Smooth muscle cell (in vitro differentiated cells): Measurements from ENCODE around the gene HPN. TPM values are rescaled to one million over a fixed set of nuclear protein-coding genes. Genes with fewer than 3 reads are reported as not detected.

Source experiments
- DNase-seq: peaks from one replicate; lab custom pipeline; 2025; ENCODE audit not compliant: unreplicated experiment; lab: John Stamatoyannopoulos, UW
- H2AFZ ChIP-seq: fragments of 200-600 bp; sonication (generic); 2 replicates; pipeline ENCODE4 v1.6.0; 2016; ENCODE audit warnings: antibody characterized with exemption, low read depth, mild to moderate bottlenecking
- H3F3A ChIP-seq: fragments of 200-600 bp; sonication (generic); 2 replicates; pipeline ENCODE4 v1.6.0; 2017; ENCODE audit warnings: antibody characterized with exemption, low read depth
- H3K27ac ChIP-seq: fragments of 200-600 bp; sonication (generic); 2 replicates; pipeline ENCODE4 v1.5.1; 2016; ENCODE audit warnings: low read depth, mild to moderate bottlenecking
- H3K27me3 ChIP-seq: fragments of 200-600 bp; sonication (generic); 2 replicates; pipeline ENCODE4 v1.6.1; 2016; ENCODE audit warnings: low read depth, mild to moderate bottlenecking
- H3K36me3 ChIP-seq: fragments of 200-600 bp; sonication (generic); 2 replicates; pipeline ENCODE4 v1.5.1; 2016; ENCODE audit warnings: low read depth
- H3K4me1 ChIP-seq: fragments of 200-600 bp; sonication (generic); 2 replicates; pipeline ENCODE4 v1.5.1; 2016; ENCODE audit warnings: low read depth
- H3K4me2 ChIP-seq: fragments of 200-600 bp; sonication (generic); 2 replicates; pipeline ENCODE4 v1.6.0; 2016; ENCODE audit warnings: mild to moderate bottlenecking
- H3K4me3 ChIP-seq: fragments of 200-600 bp; sonication (generic); 2 replicates; pipeline ENCODE4 v1.5.1; 2016; ENCODE audit warnings: mild to moderate bottlenecking
- H3K79me2 ChIP-seq: fragments of 200-600 bp; sonication (generic); 2 replicates; pipeline ENCODE4 v1.6.0; 2016; ENCODE audit warnings: low read depth, mild to moderate bottlenecking
- H3K9ac ChIP-seq: fragments of 200-600 bp; sonication (generic); 2 replicates; pipeline ENCODE4 v1.6.0; 2016; ENCODE audit warnings: low read depth
- H3K9me3 ChIP-seq: fragments of 200-600 bp; sonication (generic); replicated peaks from 2 replicates; pipeline ENCODE4 v1.5.1; 2016; ENCODE audit warnings: low read depth
- H4K20me1 ChIP-seq: fragments of 200-600 bp; sonication (generic); 2 replicates; pipeline ENCODE4 v1.6.0; 2016; ENCODE audit warnings: low read depth
- WGBS: methylation state at CpG from one replicate; pipeline ENCODE4 v1.1.7; 2016; ENCODE audit warnings: low lambda C conversion rate; 5-methylcytosine and 5-hydroxymethylcytosine counted together
- polyA plus RNA-seq: library from polyadenylated mRNA; unstranded; fragments of >200 nt; fragmentation: Nextera tagmentation; extraction: Ambion mirVana; gene quantifications from 2 replicates; pipeline ENCODE4 v1.2.1, GENCODE V29; 2016
- total RNA-seq: library from RNA; depleted of rRNA; stranded (reverse); fragments of >200 nt; gene quantifications from 2 replicates; pipeline ENCODE4 v1.2.3, GENCODE V29; 2014
- TF ChIP-seq, protein P1 (sequence below): fragments of 200-600 bp; sonication (generic); IDR thresholded peaks from 2 replicates; pipeline ENCODE4 v1.5.1; 2017; ENCODE audit warnings: borderline replicate concordance, mild to moderate bottlenecking, antibody characterized with exemption; ENCODE audit not compliant: insufficient read depth, poor library complexity, severe bottlenecking

The HPN gene
- total and polyA plus RNA-seq, 2 experiments from 2014 or later, result 1.3 to 4.1 TPM

DNA sequence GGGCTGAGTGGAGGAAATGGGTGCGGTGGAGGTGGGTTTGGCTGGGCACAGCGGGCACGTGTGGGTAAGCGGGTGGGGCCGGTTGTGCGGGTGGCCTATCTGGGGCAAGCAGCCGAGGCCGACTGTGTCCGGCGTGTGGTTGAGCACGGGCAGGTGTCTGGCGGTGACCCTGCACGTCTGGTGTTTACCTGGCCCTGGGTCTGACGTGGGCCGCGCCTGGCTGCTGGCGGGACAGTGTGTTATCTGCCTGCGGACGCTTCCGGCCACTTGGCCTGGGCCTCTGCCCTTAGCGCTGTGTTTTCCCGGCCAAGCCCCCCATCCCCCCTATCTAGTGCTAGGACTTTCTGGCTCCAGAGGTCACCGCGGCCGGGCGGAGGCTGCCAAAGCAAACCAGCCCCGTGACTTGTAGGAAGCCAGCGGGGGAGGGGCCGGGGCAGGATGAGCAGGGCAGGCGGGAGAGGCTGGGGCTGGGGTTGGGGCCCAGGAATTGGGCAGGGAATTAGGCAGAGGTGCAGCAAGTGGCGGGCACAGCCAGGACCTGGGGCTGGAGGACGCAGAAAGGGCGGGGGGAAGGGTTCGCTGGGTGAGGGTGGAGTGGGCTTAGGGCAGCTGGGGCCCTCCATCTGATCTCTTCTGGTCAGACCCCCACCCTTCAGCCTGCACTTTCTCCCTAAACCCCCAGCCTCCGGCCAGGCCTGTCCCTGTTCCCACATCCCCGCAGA lies 534 bp upstream of the HPN start:
- H3K4me2 ChIP-seq, result peak overlapping the region; percentile 67
- no peak overlapping the region for H3K9ac ChIP-seq
- H3K9me3 ChIP-seq, result no peaks in the 10 kb centered on the region
- no peak for DNase-seq
- H3K4me1 ChIP-seq, result no peaks in the 10 kb centered on the region
- no peaks in the 10 kb centered on the region for H3K27me3 ChIP-seq
- H3K36me3 ChIP-seq, result no peaks in the 10 kb centered on the region
- H4K20me1 ChIP-seq, result no peaks in the 10 kb centered on the region
- no peaks in the 10 kb centered on the region for H3F3A ChIP-seq
- TF ChIP-seq, protein P1, sequence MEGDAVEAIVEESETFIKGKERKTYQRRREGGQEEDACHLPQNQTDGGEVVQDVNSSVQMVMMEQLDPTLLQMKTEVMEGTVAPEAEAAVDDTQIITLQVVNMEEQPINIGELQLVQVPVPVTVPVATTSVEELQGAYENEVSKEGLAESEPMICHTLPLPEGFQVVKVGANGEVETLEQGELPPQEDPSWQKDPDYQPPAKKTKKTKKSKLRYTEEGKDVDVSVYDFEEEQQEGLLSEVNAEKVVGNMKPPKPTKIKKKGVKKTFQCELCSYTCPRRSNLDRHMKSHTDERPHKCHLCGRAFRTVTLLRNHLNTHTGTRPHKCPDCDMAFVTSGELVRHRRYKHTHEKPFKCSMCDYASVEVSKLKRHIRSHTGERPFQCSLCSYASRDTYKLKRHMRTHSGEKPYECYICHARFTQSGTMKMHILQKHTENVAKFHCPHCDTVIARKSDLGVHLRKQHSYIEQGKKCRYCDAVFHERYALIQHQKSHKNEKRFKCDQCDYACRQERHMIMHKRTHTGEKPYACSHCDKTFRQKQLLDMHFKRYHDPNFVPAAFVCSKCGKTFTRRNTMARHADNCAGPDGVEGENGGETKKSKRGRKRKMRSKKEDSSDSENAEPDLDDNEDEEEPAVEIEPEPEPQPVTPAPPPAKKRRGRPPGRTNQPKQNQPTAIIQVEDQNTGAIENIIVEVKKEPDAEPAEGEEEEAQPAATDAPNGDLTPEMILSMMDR, result no peak
- peak overlapping the region; percentile 34 for H3K4me3 ChIP-seq
- H3K79me2 ChIP-seq, result no peaks in the 10 kb centered on the region
- 21% methylated on average over 27 of the region's 36 CpGs for WGBS
- no peak overlapping the region for H3K27ac ChIP-seq
- H2AFZ ChIP-seq, result no peak overlapping the region

DNA sequence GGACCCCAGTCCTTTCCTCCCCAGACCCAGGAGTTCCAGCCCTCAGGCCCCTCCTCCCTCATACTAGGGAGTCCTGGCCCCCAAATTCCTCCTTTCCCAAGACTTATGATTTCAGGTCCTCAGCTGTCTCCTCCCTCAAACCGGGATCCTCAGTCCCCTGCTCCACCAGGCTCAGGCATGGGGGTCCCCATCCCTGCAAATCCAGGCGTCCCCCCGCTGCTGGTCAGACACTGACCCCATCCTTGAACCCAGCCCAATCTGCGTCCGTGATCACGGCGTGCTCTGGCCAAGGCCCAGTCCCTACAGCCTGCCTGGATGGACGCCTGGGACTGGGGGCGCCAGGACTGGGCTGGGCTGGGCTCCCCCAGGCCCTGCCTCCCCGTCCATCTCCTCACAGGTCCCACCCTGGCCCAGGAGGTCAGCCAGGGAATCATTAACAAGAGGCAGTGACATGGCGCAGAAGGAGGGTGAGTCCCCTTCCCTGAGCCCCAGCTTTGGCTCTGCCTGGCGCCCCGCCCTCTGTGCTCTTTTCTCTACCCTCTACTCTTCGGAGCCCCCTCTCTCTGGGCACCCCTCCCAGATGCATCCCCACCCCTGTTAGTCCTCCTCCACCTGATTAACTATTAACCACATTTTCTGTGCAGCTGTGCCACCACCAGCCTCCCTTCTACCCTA lies 672 bp downstream of the HPN start:
- TF ChIP-seq, protein P1, result no peak
- Histone ChIP-seq H3K79me2 (no peaks in the 10 kb centered on the region), H3K9ac (no peak overlapping the region), H4K20me1 (no peaks in the 10 kb centered on the region), H3K4me1 (no peaks in the 10 kb centered on the region), H3K4me3 (peak overlapping the region; percentile 34), H3K27me3 (no peaks in the 10 kb centered on the region), H3K9me3 (no peaks in the 10 kb centered on the region), H2AFZ (no peak overlapping the region), H3K4me2 (no peak overlapping the region), H3K27ac (no peak overlapping the region), H3K36me3 (no peaks in the 10 kb centered on the region), H3F3A (no peaks in the 10 kb centered on the region)
- DNase-seq, result no peak
- 93% methylated on average over 14 of the region's 14 CpGs for WGBS

DNA sequence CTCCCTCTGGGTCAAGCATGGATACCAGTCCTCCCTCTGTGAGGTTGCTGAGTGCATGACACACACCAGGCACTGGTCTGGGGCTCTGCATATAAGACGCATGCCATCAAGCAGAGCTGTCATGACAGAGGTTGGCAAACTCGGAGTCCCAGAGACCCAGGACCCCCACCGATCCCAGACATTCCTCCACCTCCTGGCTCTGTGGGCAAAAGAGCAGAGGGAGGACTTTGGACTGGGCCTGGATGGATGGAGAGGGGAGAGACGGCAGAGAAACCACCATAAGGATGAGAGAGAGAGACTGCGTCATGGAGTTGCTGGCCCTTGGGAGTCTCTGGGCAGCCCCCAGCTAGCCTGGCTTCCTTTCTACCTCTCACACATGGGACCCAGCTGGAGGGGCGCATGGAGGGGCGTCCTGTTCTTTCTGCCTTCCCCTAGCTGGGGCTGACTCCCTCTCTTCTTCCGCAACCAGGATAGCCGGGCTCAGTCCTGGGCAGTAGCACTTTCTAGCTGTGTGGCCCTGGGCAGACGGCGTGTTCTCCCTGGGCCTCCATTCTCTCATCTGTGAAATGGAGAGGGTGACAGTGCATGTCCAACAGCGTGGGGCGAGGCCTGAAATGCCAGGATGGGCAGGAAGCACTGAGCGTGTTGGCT lies 1.6 kb downstream of the HPN start:
- no peak overlapping the region for H3K9ac ChIP-seq
- no peaks in the 10 kb centered on the region for H4K20me1 ChIP-seq
- no peaks in the 10 kb centered on the region for H3K27me3 ChIP-seq
- no peaks in the 10 kb centered on the region for H3K9me3 ChIP-seq
- peak overlapping the region; percentile 23 for H3K4me3 ChIP-seq
- no peak overlapping the region for H3K4me2 ChIP-seq
- no peaks in the 10 kb centered on the region for H3F3A ChIP-seq
- WGBS, result 92% methylated on average over 14 of the region's 14 CpGs
- H3K36me3 ChIP-seq, result no peaks in the 10 kb centered on the region
- TF ChIP-seq, protein P1, result no peak
- DNase-seq, result no peak
- no peaks in the 10 kb centered on the region for H3K79me2 ChIP-seq
- H2AFZ ChIP-seq, result no peak overlapping the region
- H3K27ac ChIP-seq, result no peak overlapping the region
- no peaks in the 10 kb centered on the region for H3K4me1 ChIP-seq
